ENCODE measurements around the gene CLEC4C.
"Not testable (repeated sequence)": the region's sequence is repeated elsewhere in the genome, so short reads cannot be mapped to it uniquely, and the experiment has no call there.

Gene CLEC4C

GRCh38 chr12:7747246-7747645 is at the start of gene CLEC4C:
CLEC4C (minus strand) TSS chr12:7747375; CDS start chr12:7747348, 27 bp downstream.
- peak; percentile 77 for DNase-seq

- peak; percentile 42 for DNase-seq
Observed at GRCh38 chr12:7793211-7793610, 46.0 kb upstream of the CLEC4C start.

- DNase-seq: not testable (repeated sequence)
Observed at GRCh38 chr12:7788884-7789528, 41.8 kb upstream of the CLEC4C start, which contains the start of gene NANOG. NANOG (plus strand) TSS chr12:7789402; CDS start chr12:7789615, 213 bp downstream.

GRCh38 chr12:7788294-7788660 is 41.1 kb upstream of the CLEC4C start:
- no peak for DNase-seq

GRCh38 chr12:7787574-7788293 is 40.6 kb upstream of the CLEC4C start:
- DNase-seq: peak; percentile 89

DNA sequence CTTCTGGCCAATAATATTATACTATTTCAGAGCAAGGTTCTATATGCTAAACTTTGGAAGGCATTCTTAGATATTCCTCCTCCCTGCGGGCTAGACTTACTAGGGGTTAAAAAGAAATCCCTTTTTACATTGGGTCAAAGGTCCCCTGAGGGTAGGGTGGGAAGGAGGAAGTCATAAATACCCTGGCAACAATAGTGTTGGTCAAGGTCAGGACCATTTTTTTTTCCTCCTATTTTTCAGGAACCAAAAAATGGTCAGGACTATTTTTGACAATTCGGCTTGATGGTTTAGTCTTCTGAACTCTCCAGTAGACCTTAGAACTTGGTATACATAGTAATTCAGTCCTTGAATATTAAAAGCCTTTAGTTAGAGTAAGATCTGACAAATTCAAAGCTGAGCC is 37.5 kb upstream of the CLEC4C start:
- peak; percentile 21 for DNase-seq

DNA sequence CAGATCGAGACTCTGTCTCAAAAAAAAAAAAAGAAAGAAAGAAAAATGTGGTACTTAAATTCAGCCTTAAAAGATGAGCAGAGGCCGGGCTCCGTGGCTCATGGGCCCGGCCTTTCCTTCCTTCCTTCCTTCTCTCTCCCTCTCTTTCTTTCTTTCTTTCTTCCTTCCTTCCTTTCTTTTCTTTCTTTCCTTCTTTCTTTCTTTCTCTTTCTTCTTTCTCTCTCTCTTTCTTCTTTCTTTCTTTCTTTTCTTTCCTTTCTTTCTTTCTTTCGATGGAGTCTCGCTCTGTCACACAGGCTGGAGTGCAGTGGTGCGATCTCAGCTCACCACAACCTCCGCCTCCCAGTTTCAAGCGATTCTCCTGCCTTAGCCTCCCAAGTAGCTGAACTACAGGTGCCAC is 36.3 kb upstream of the CLEC4C start:
- not testable (repeated sequence) for DNase-seq

DNA sequence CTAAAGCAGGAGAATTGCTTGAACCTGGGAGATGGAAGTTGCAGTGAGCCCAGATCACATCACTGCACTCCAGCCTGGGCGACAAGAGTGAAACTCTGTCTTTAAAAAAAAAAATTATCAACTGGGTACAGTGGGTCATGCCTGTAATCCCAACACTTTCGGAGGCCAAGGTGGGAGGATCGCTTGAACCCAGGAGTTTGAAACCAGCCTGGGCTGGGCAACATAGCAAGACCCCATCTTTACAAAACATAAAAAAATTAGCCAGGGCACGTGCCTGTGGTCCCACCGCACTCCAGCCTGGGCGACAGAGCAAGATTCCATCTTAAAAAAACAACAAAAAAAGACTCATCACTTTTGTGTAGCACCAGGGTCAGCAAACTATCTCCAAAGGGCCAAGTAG is 34.9 kb upstream of the CLEC4C start:
- DNase-seq: no peak

- DNase-seq: no peak
Observed at GRCh38 chr12:7781274-7781673, 34.1 kb upstream of the CLEC4C start.

GRCh38 chr12:7769999-7770398 is 22.8 kb upstream of the CLEC4C start:
- no peak for DNase-seq

- DNase-seq: peak; percentile 6
Observed at GRCh38 chr12:7758766-7759140, 11.6 kb upstream of the CLEC4C start.

DNA sequence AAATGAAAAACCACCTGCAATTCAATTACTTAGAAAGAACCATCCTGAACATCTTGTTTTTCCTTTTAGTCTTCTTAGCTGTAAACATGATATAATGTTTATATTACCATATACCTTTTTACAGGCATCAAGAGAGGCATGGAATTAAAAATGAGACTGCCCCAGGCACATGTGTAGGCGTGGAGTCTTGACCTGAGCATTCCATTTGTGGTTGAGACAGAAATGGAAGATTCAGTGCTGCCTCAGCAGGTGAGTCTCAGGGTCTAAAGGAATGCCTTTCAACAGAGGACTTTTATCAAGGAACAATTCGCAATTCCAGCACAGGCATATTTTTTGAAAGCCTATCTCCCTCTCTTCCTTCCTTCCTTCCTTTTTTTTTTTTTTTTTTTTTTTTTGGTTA is 9.8 kb upstream of the CLEC4C start:
- DNase-seq: no peak

DNA sequence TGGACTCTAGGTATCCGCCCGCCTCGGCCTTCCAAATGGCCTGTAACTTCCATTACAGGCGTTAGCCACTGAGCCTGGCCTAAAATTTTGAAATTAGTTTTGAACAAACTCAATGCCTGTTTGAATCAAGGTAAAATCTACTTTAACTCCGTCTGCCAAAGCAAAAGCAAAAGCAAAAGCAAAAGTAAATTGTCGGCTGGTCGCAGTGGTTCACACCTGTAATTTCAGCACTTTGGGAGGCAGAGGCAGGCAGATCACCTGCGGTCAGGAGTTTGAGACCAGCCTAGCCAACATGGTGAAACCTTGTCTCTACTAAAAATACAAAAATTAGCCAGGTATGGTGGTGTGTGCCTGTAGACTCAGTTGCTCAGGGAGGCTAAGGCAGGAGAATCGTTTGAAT is 8.5 kb upstream of the CLEC4C start:
- not testable (repeated sequence) for DNase-seq

- DNase-seq: not testable (repeated sequence)
Observed at GRCh38 chr12:7751941-7752922, 5.1 kb upstream of the CLEC4C start.

DNA sequence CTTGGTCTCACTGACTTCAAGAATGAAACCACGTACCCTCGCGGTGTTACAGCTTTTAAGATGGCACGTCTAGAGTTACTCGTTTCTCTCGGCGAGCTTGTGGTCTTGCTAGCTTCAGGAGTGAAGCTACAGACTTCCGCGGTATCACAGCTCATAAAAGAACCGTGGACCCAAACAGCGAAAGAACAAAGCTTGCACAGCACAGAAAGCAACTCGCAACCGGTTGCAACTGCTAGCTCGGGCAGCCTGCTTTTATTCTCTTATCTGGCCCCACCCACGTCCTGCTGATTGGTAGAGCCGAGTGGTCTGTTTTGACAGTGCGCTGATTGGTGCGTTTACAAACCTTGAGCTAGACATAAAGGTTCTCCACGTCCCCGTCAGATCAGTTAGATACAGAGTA is 4.2 kb upstream of the CLEC4C start:
- DNase-seq: no peak

GRCh38 chr12:7750350-7750749 is 3.2 kb upstream of the CLEC4C start:
- no peak for DNase-seq

DNA sequence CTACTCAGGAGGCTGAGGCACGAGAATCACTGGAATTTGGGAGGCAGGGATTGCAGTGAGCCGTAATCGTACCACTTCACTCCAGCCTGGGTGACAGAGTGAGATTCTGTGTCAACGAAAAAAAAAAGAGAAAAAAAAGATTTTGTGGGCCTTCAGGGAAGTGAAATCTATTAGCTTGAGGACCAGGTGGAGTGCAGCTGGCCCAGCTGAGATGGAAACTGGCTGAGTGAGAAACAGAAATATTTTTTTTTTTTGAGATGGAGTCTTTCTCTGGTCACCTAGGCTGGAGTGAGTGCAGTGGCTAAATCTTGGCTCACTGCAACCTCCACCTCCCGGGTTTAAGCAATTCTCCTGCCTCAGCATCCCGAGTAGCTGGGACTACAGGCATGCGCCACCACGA is 2.3 kb upstream of the CLEC4C start:
- DNase-seq: no peak

DNA sequence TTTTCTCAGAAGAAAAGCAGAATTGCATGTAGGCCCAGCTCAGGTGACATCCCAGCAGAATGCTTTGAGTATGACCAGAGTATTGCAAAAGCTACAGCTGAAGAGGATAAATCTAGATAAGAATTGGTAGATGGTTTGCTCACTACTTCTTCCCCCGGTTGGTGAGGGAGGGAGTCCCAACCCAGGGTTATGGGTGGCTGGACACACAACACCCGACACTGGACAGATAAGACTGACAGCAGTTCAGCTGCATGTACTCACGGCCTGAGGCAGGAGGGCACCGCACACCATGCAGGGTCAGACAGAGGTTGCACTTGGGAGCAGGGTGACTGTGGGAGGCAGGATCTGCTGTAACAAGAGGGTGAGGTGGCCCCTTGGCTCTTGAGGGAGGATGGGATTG is 1.7 kb upstream of the CLEC4C start:
- no peak for DNase-seq

DNA sequence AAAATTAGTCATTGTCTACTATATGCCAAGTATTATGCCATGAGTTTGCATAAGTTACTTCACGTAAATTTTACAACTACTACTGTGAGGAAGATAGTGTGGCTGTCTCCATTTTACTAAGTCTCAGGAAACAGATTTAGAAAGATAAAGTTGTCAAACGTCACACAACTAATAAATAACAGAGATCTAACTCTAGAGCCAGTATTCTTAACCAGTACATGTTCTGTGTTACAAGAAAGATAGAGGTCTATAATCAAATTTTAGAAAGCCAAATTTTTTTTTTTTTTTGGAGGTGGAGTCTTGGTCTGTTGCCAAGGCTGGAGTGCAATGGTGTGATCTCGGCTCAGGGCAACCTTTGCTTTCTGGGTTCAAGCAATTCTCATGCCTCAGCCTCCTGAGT is 14.2 kb downstream of the CLEC4C start:
- DNase-seq: no peak

GRCh38 chr12:7731486-7731885 is 15.7 kb downstream of the CLEC4C start:
- DNase-seq: no peak

GRCh38 chr12:7730984-7731383 is 16.2 kb downstream of the CLEC4C start:
- DNase-seq: not testable (repeated sequence)

DNA sequence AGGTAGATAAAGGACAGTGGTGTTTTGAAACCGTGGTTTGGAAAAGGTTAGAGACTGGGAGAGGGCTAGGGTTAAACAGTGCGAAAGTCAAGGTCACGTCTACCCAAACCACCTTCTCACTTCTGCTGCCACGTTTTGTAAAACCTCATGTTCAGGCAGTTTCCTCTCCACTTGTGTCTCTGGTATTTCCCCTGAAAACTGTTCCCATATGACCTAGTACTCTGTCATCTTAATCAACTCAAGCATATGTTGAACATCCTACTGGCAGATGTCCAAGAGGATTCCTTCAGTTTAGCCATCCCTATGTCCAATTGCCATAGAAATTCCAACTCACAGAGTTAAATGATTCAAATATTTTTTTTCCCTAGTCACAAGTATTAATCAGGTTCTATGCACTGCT is 17.4 kb downstream of the CLEC4C start:
- peak; percentile 16 for DNase-seq

- DNase-seq: no peak
Observed at GRCh38 chr12:7723926-7724325, 23.2 kb downstream of the CLEC4C start.

Measured in inflammatory macrophage treated with lipopolysaccharide for 4 hours (primary cell).